Measurements from ENCODE around the gene QKI.

- TF ChIP-seq ZNF146 (tag by site-specific recombination; IDR thresholded peaks at IDR 0.05) (no peak), KLF9 (tag by site-specific recombination; IDR thresholded peaks at IDR 0.05; ENCODE audit: low read depth) (no peak), ZFP37 (tag by site-specific recombination; IDR thresholded peaks at IDR 0.05) (no peak), YY1 (tag by site-specific recombination; IDR thresholded peaks at IDR 0.05) (no peak), SCRT1 (tag by site-specific recombination; IDR thresholded peaks at IDR 0.05; ENCODE audit: borderline replicate concordance) (no peak)
- TF ChIP-seq, protein P1, sequence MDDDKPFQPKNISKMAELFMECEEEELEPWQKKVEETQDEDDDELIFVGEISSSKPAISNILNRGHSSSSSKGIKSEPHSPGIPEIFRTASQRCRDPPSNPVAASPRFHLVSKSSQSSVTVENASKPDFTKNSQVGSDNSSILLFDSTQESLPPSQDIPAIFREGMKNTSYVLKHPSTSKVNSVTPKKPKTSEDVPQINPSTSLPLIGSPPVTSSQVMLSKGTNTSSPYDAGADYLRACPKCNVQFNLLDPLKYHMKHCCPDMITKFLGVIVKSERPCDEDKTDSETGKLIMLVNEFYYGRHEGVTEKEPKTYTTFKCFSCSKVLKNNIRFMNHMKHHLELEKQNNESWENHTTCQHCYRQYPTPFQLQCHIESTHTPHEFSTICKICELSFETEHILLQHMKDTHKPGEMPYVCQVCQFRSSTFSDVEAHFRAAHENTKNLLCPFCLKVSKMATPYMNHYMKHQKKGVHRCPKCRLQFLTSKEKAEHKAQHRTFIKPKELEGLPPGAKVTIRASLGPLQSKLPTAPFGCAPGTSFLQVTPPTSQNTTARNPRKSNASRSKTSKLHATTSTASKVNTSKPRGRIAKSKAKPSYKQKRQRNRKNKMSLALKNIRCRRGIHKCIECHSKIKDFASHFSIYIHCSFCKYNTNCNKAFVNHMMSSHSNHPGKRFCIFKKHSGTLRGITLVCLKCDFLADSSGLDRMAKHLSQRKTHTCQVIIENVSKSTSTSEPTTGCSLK (tag by site-specific recombination; IDR thresholded peaks at IDR 0.05) = no peak
- TF ChIP-seq, protein P2, sequence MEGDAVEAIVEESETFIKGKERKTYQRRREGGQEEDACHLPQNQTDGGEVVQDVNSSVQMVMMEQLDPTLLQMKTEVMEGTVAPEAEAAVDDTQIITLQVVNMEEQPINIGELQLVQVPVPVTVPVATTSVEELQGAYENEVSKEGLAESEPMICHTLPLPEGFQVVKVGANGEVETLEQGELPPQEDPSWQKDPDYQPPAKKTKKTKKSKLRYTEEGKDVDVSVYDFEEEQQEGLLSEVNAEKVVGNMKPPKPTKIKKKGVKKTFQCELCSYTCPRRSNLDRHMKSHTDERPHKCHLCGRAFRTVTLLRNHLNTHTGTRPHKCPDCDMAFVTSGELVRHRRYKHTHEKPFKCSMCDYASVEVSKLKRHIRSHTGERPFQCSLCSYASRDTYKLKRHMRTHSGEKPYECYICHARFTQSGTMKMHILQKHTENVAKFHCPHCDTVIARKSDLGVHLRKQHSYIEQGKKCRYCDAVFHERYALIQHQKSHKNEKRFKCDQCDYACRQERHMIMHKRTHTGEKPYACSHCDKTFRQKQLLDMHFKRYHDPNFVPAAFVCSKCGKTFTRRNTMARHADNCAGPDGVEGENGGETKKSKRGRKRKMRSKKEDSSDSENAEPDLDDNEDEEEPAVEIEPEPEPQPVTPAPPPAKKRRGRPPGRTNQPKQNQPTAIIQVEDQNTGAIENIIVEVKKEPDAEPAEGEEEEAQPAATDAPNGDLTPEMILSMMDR (tag by site-specific recombination; IDR thresholded peaks at IDR 0.05) = no peak
Measured at GRCh38 chr6:163564534-163564933, 150.0 kb downstream of the QKI start.

Measured in HEK293 (cell line).